ACC112 (cell line): ENCODE data around the gene KDR.
A peak's percentile ranks its signal among the peaks of the same experiment; 100 is the strongest.

Experiments
- H2AFZ ChIP-seq: fragments of 200-600 bp; sonication (generic); one replicate; pipeline ENCODE4 v1.6.0; 2017; ENCODE audit warnings: antibody characterized with exemption, low read length; ENCODE audit not compliant: unreplicated experiment
- H3K27ac ChIP-seq: fragments of 200-600 bp; sonication (generic); 2 replicates; pipeline ENCODE4 v1.5.1; 2014; ENCODE audit warnings: low read depth, mild to moderate bottlenecking, antibody characterized with exemption, low read length, moderate library complexity
- H3K27me3 ChIP-seq: fragments of 200-600 bp; sonication (generic); 2 replicates; pipeline ENCODE4 v1.6.1; 2014; ENCODE audit warnings: mild to moderate bottlenecking, antibody characterized with exemption, low read length, moderate library complexity, mixed read lengths; ENCODE audit not compliant: insufficient read depth
- H3K36me3 ChIP-seq: fragments of 200-600 bp; sonication (generic); 2 replicates; pipeline ENCODE4 v1.6.1; 2016; ENCODE audit warnings: mild to moderate bottlenecking, antibody characterized with exemption, low read length, moderate library complexity, mixed read lengths; ENCODE audit not compliant: insufficient read depth
- H3K4me1 ChIP-seq: fragments of 200-600 bp; sonication (generic); one replicate; pipeline ENCODE4 v1.6.1; 2016; ENCODE audit warnings: low read length, mixed read lengths; ENCODE audit not compliant: insufficient read depth, unreplicated experiment, control insufficient read depth
- H3K4me3 ChIP-seq: fragments of 200-600 bp; sonication (generic); 2 replicates; pipeline ENCODE4 v1.5.1; 2014; ENCODE audit warnings: mild to moderate bottlenecking, low read depth, low read length
- H3K79me2 ChIP-seq: fragments of 200-600 bp; sonication (generic); one replicate; pipeline ENCODE4 v1.6.0; 2016; ENCODE audit warnings: low read length; ENCODE audit not compliant: control insufficient read depth, unreplicated experiment, insufficient read depth

The KDR gene

DNA sequence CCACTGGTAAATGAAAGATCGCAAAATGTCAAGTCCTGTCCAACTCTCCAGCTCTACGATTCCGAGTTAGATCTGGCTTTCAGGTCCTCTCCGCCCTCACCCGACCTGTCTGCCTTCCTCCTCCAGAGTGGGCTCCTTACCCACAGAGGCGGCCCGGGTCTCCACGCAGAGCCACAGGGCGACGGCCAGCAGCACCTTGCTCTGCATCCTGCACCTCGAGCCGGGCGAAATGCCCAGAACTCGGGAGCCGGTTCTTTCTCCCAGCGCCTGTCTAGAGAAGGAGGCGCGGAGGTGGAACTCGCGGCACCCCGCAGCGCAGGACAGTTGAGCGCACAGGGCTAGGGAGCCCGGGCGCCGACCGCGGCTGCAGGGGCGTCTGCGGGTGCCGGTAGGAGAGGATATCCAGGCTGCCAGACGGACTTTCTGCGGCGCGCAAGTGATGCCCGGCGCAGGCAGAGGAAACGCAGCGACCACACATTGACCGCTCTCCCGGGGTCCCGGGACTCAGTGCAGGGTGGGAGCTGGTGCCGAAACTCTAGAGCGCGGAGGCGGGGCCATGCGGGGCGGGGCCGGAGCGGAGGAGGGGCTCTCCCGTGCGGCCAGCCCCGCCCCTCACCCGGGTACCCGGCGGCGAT is at the start of gene KDR:
KDR (minus strand) TSS at position 509 of the 635 bp plus-strand sequence; CDS start at position 207, 302 bp downstream.
- H3K36me3 ChIP-seq: no peaks in the 10 kb centered on the region
- no peaks in the 10 kb centered on the region for H3K79me2 ChIP-seq

DNA sequence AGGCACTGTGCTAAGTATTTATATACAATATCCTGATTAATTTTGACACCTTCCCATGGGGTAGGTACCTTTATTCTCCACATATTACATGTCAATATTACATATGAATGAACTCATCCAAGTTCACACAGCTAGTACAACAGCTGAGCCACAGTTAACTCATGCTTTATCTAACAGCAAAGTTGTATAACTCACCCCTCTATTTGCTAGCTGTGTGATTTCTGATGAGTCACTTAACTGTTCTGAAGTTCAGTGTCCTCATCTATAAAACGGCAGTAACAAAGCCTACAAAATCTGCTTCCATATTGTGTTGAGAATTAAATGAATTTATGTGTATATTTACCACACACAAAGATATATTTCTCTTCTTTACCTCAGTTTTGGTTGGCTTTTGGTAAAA is 48.2 kb upstream of the KDR start:
- Histone ChIP-seq H3K36me3 (no peaks in the 10 kb centered on the region), H3K79me2 (peaks cover 3% of the 10 kb centered on the region), H2AFZ (peak overlapping the region; percentile 21), H3K27me3 (no peaks in the 10 kb centered on the region), H3K4me1 (peaks cover 52% of the 10 kb centered on the region), H3K4me3 (no peak overlapping the region; the same call in 1 of the 2 replicates), H3K27ac (peak overlapping the region; percentile 61)

More for the DNA sequence above, at the start of gene KDR:
- Histone ChIP-seq H3K4me3 (peak within 1 kb of the TSS; percentile 89), H3K27me3 (0 out of 2 replicates have a peak, but pooled peaks cover 3% of the 10 kb centered on the region), H3K27ac (no peak within 1 kb of the TSS), H2AFZ (peak within 1 kb of the TSS; percentile 96), H3K4me1 (no peaks in the 10 kb centered on the region)

DNA sequence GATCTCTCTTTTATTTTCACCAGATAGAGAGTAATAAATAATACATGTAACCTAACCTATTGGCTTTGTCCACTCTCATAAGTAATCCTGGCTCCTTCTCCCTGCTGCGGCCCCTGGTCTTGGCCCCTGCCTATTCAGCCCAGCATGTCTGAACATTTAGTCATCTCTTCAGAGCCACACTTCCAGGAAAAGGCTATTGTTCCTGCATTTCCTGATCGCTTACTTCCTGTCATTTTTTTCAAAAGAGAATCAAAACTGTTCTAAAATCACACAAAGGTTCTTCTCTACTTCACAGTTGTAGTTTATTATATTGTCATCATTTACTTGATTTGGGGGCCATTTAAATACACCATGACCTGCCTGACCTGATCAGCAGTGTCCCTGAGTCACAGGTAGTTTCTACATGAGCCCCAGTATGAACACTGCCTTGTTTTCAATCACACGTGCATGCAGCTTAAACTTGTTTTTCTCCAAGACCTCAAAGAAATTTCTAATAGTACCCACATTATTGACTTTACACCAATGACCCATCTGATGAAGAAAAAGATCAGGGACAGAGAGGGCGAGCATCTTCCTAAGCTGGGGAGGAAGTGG is 47.4 kb upstream of the KDR start:
- peaks cover 52% of the 10 kb centered on the region for H3K4me1 ChIP-seq
- H3K27ac ChIP-seq: peak overlapping the region; percentile 61
- peaks cover 3% of the 10 kb centered on the region for H3K79me2 ChIP-seq
- no peaks in the 10 kb centered on the region for H3K27me3 ChIP-seq
- H2AFZ ChIP-seq: peak overlapping the region; percentile 40
- no peaks in the 10 kb centered on the region for H3K36me3 ChIP-seq
- no peak overlapping the region; the same call in 1 of the 2 replicates for H3K4me3 ChIP-seq

DNA sequence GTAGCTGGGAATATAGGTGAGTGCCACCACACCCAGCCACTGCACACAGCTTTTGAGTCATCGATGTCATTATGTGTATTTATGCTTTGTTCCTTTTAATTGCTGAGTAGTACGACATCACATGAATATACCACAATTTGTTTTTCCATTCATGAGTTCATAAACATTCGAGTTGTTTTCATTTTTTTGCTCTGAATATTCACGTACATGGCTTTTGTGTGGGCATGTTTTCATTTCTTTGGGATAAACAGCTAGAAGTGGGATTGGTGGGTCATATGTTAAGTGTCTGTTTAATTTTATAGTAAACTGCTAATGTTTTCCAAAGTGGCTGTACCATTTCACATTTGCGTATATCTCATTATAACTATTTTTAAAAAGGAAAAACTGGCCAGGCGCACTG is 45.1 kb upstream of the KDR start:
- Histone ChIP-seq H3K27ac (no peak overlapping the region), H3K79me2 (no peaks in the 10 kb centered on the region), H3K4me1 (peaks cover 35% of the 10 kb centered on the region), H2AFZ (no peak overlapping the region), H3K27me3 (no peaks in the 10 kb centered on the region), H3K36me3 (no peaks in the 10 kb centered on the region), H3K4me3 (no peak overlapping the region)

DNA sequence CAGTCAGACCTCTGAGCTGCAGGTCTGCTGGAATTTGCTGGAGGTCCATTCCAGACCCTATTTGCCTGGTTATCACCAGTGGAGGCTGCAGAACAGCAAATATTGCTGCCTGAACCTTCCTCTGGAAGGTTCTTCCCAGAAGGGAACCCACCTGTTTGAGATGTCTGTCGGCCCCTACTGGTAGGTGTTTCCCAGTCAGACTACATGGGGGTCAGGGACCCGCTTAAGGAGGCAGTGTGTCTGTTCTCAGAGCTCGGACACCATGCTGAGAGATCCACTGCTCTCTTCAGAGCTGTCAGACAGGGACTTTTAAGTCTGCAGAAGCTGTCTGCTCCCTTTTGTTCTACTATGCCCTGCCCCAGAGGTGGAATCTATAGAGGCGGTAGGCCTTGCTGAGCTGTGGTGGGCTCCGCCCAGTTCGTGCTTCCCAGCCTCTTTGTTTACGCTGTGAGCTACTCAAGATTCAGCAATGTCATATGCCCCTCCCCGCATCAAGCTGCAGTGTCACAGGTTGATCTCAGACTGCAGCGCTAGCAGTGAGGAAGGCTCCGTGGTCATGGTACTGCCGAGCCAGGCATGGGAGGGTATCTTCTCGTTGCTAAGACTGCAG is 44.1 kb upstream of the KDR start:
- no peaks in the 10 kb centered on the region for H3K27me3 ChIP-seq
- no peak overlapping the region for H3K4me3 ChIP-seq
- no peak overlapping the region for H2AFZ ChIP-seq
- H3K36me3 ChIP-seq: no peaks in the 10 kb centered on the region
- peaks cover 25% of the 10 kb centered on the region for H3K4me1 ChIP-seq
- H3K79me2 ChIP-seq: no peaks in the 10 kb centered on the region
- H3K27ac ChIP-seq: no peak overlapping the region

DNA sequence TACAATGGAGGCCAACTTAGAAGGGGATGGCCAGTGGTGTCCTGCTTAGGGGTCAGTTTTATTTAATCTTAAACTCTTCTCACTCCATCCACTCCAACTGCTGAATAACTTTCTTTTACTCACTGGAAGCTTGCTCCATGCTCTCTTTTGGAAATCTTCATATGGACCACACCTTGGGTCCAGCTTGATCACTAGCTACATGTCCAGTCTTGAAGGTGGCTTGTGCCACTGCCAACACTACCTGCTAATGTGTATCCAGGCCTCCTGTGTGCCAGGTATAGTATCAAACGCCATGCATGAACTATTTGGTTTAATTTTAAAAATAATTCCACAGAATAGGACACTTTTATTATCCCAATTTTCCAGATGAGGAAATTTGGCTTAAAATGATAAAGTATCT is 37.0 kb upstream of the KDR start:
- H3K27me3 ChIP-seq: no peaks in the 10 kb centered on the region

DNA sequence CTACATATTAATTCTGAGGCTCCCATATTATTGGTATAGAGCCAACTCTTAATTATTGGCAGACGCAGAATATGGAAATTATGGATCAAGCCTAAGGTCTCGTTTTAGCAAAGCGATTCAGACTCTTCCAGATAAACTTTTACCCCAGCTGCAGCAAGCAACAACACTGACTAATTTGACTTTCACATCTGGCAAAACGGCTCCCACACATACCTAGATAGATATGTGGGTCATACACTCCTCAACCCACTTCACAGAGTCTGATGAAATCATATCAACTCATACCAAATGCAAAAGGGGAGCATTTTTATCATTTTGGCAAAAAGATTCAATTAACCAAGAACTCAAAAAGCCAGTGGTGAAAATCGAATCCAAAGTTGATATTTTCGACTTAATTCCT is 36.3 kb upstream of the KDR start:
- Histone ChIP-seq H3K36me3 (no peaks in the 10 kb centered on the region), H3K4me3 (no peak overlapping the region), H3K27ac (no peak overlapping the region), H3K4me1 (peaks cover 21% of the 10 kb centered on the region), H2AFZ (no peak overlapping the region), H3K27me3 (no peaks in the 10 kb centered on the region), H3K79me2 (no peaks in the 10 kb centered on the region)

More for the DNA sequence above, 37.0 kb upstream of the KDR start:
- Histone ChIP-seq H3K79me2 (no peaks in the 10 kb centered on the region), H2AFZ (no peak overlapping the region), H3K4me1 (peaks cover 21% of the 10 kb centered on the region), H3K27ac (no peak overlapping the region), H3K4me3 (no peak overlapping the region), H3K36me3 (no peaks in the 10 kb centered on the region)

DNA sequence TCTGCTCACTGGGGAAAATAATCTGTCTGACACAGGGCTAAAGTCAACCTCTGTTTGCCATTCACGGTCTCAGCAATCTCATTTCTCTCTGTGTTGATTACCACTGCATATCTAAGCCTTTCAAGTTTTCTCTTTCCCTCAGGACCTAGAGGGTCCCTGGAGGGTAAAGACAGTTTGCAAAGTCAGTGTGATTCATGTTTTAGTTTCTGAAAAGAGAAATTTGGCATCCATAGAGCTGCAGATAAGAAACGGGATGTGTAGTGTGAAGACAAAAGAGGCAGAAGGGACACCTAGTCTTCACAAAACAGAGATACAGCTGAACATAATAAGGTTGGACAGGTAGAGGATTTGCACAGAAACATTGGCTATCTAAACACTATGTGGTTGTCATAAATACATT is 34.5 kb upstream of the KDR start:
- no peaks in the 10 kb centered on the region for H3K36me3 ChIP-seq
- H3K4me1 ChIP-seq: peaks cover 21% of the 10 kb centered on the region
- no peaks in the 10 kb centered on the region for H3K79me2 ChIP-seq
- no peaks in the 10 kb centered on the region for H3K27me3 ChIP-seq
- peak overlapping the region; percentile 51; the same call in 1 of the 2 replicates for H3K4me3 ChIP-seq
- H2AFZ ChIP-seq: peak overlapping the region; percentile 43
- H3K27ac ChIP-seq: peak overlapping the region; percentile 49

DNA sequence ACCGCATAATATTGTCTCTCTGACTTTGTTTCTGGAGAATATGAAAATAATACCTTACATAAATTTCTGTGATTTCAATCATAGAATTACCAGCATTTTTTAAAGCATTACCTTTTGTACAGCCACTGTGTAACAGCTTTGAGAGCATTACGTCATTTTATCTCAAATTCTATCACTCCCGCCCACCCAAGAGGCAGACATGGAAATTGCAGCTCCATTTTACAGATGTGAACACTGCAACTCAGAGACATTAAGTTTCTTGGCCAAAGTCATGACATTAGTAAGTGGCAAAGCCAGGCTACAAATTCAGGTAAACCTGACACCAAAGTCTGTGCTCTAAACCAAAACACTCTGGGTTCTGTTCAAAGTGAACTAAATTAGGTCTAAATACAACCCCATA is 33.6 kb upstream of the KDR start:
- H3K27me3 ChIP-seq: no peaks in the 10 kb centered on the region
- no peaks in the 10 kb centered on the region for H3K79me2 ChIP-seq
- no peaks in the 10 kb centered on the region for H3K36me3 ChIP-seq
- H3K4me3 ChIP-seq: no peak overlapping the region
- H3K4me1 ChIP-seq: peaks cover 21% of the 10 kb centered on the region
- no peak overlapping the region for H3K27ac ChIP-seq
- H2AFZ ChIP-seq: no peak overlapping the region

DNA sequence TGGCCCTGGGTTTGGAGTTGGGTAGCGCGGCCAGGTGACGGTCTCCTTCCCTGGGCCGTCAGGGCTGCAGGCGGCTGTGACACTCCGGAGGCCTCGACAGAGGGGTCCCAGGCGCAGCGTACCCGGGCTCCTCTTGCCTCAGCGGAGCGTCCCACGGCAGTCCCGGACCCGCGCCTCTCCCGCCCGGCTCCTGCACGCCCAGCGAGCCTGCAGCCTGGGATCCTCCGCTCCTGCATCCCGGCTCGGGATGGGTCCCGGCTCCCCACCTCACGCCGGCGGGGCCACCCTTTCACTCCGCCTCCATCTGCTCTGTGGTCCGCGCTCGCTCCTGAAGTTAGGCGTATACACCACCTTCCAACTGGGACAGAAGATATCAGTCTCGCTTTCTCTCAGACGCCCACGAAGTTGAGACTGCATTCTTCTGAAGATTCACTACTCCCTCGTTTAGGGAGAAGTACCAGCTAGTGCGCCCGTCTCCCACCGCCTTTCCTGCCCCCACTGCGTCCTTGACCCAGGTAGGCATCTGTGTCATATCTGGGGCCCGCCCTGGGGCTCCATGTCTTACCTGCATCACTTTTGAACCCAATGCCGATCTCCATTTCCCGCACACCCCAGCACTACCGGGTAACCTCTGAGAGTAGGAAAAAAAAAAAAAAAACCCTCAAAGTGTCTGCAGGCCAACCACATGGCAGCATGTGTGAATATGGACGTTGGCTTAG is 32.3 kb upstream of the KDR start:
- Histone ChIP-seq H3K4me1 (peaks cover 21% of the 10 kb centered on the region), H3K27ac (no peak overlapping the region), H3K27me3 (no peaks in the 10 kb centered on the region), H3K36me3 (no peaks in the 10 kb centered on the region), H2AFZ (peak overlapping the region; percentile 59), H3K79me2 (no peaks in the 10 kb centered on the region), H3K4me3 (peak overlapping the region; percentile 61)
